Transverse colon (tissue), 3 donors: ENCODE data around the gene ITGAD.

Experiments
- CTCF ChIP-seq, 5 experiments: fragments of 200-600 bp in 3 of 5; fragments of 450-650 bp in 2 of 5; sonication (generic) in 3 of 5; IDR thresholded peaks; 1 replicate in 2 of 5; 2 replicates in 3 of 5; pipeline ENCODE4 v1.5.1; 2016 to 2017; ENCODE audit warnings: antibody characterized with exemption in 5 of 5, inconsistent platforms in 3 of 5, mild to moderate bottlenecking in 2 of 5, moderate library complexity in 1 of 5
- EP300 ChIP-seq: sonication (generic); formaldehyde crosslinking; IDR thresholded peaks from one replicate; pipeline ENCODE4 v1.6.1; 2017; ENCODE audit warnings: antibody characterized with exemption, low read depth
- POLR2A ChIP-seq: fragments of 450-650 bp; IDR thresholded peaks from one replicate; pipeline ENCODE4 v1.6.1; 2016; ENCODE audit warnings: antibody characterized with exemption, mild to moderate bottlenecking, moderate library complexity

- TF ChIP-seq CTCF (IDR thresholded peaks at IDR 0.05) (no peak), POLR2A (no peak), EP300 (no peak)
Measured at GRCh38 chr16:31375231-31375630, 17.9 kb upstream of the ITGAD start.
